K562 (cell line): Measurements from ENCODE around the gene CIAO2B. TPM values are rescaled to one million over a fixed set of nuclear protein-coding genes. Genes with fewer than 3 reads are reported as not detected.

Experiments used
- ATAC-seq: fragments of 200-7000 bp; cut with Tn5 transposase; 3 replicates; pipeline ENCODE4 v1.9.1; 2020; ENCODE audit warnings: moderate library complexity
- BruUV-seq: library from RNA; stranded (reverse); fragments of 400-500 nt; replicated peaks from 2 replicates; lab custom pipeline; 2021; lab: Mats Ljungman, UMichigan
- CTCF ChIA-PET: fragments of 300-600 bp; formaldehyde crosslinking; extraction: SDS; loops from one replicate; lab custom pipeline; 2021; ENCODE audit warnings: low intra/inter-chr PET ratio; lab: Yijun Ruan, JAX
- POLR2A ChIA-PET: fragments of 300-600, 350-650 bp; sonication (Branson Sonifier 250); formaldehyde crosslinking; extraction: SDS; loops from one replicate; lab custom pipeline; 2021; ENCODE audit warnings: antibody characterized with exemption, inconsistent platforms; lab: Yijun Ruan, JAX
- DNase-seq, 4 experiments: peaks; one replicate each; pipeline versions ENCODE4 v3.0.0 to v3.0.0-alpha.2; 2011 to 2018; ENCODE audit warnings: low spot score in 3 of 4, mixed read lengths in 3 of 4; ENCODE audit errors: extremely low read depth in 1 of 4
- FAIRE-seq: peaks from 2 replicates; lab custom pipeline; 2011; peaks lifted over from hg19 to GRCh38; lab: Jason Lieb, UNC
- H2AFZ ChIP-seq: 2 replicates; pipeline ENCODE4 v1.6.0; 2011; ENCODE audit warnings: low read depth, low read length, control low read depth, inconsistent platforms
- H3K27ac ChIP-seq: fragments of 200-600 bp; 3 replicates; pipeline ENCODE4 v1.8.0; 2011; ENCODE audit warnings: low read depth, mild to moderate bottlenecking, control low read depth, inconsistent platforms, low read length, moderate library complexity, mixed read lengths; ENCODE audit errors: extremely low read depth
- H3K27me3 ChIP-seq, 2 experiments: fragments of 300-600 bp in 1 of 2; 2 replicates in 1 of 2; 3 replicates in 1 of 2; pipeline versions ENCODE4 v1.6.0 to v1.8.0; 2011; ENCODE audit warnings: inconsistent platforms in 2 of 2, low read length in 2 of 2, mild to moderate bottlenecking in 1 of 2, mixed read lengths in 1 of 2, moderate library complexity in 1 of 2; ENCODE audit not compliant: control insufficient read depth in 2 of 2, insufficient read depth in 2 of 2
- H3K36me3 ChIP-seq: fragments of 300-600 bp; 3 replicates; pipeline ENCODE4 v1.8.0; 2011; ENCODE audit warnings: mild to moderate bottlenecking, low read length, inconsistent platforms; ENCODE audit not compliant: control insufficient read depth, insufficient read depth
- H3K4me1 ChIP-seq, 2 experiments: fragments of 200-600 bp in 1 of 2; replicated peaks in 1 of 2; 2 replicates in 1 of 2; 3 replicates in 1 of 2; pipeline versions ENCODE4 v1.5.1 to v1.8.0; 2011; ENCODE audit warnings: inconsistent platforms in 2 of 2, low read length in 2 of 2, mild to moderate bottlenecking in 1 of 2, mixed read lengths in 1 of 2, moderate library complexity in 1 of 2; ENCODE audit not compliant: control insufficient read depth in 2 of 2, insufficient read depth in 2 of 2
- H3K4me2 ChIP-seq: 2 replicates; pipeline ENCODE4 v1.6.1; 2011; ENCODE audit warnings: low read length, control low read depth, inconsistent platforms, mixed read lengths; ENCODE audit not compliant: insufficient read depth
- H3K4me3 ChIP-seq: fragments of 200-600 bp; sonication (generic), shearing (Covaris generic); 2 replicates; pipeline ENCODE4 v1.5.1; 2016; ENCODE audit warnings: control low read depth, inconsistent platforms
- H3K79me2 ChIP-seq: fragments of 200-600 bp; 3 replicates; pipeline ENCODE4 v1.8.0; 2011; ENCODE audit warnings: low read length, inconsistent platforms; ENCODE audit not compliant: control insufficient read depth, insufficient read depth
- H3K9ac ChIP-seq, 2 experiments: 2 replicates each; pipeline versions ENCODE4 v1.6.0 to v1.6.1; 2011; ENCODE audit warnings: low read depth in 2 of 2, low read length in 2 of 2, control low read depth in 1 of 2, inconsistent platforms in 1 of 2, mild to moderate bottlenecking in 1 of 2, mixed read lengths in 1 of 2; ENCODE audit not compliant: insufficient read depth in 1 of 2
- H3K9me1 ChIP-seq: one replicate; pipeline ENCODE4 v1.6.0; 2011; ENCODE audit warnings: inconsistent platforms, mild to moderate bottlenecking, low read length, moderate library complexity; ENCODE audit not compliant: control insufficient read depth, insufficient read depth
- H3K9me3 ChIP-seq: replicated peaks from 2 replicates; pipeline ENCODE4 v1.5.1; 2011; ENCODE audit warnings: low read depth, low read length, inconsistent platforms; ENCODE audit not compliant: control insufficient read depth, insufficient read depth
- H4K20me1 ChIP-seq: replicated peaks from 2 replicates; pipeline ENCODE4 v1.6.1; 2011; ENCODE audit warnings: low read length, inconsistent platforms, mixed read lengths; ENCODE audit not compliant: control insufficient read depth, insufficient read depth
- CREBBP ChIP-seq: IDR thresholded peaks from one replicate; pipeline ENCODE4 v1.6.1; 2012; ENCODE audit warnings: low read depth, mild to moderate bottlenecking, control low read depth, inconsistent platforms, low read length
- DNMT1 ChIP-seq: fragments of 450-650 bp; IDR thresholded peaks from 2 replicates; pipeline ENCODE4 v1.6.1; 2016; ENCODE audit warnings: antibody characterized with exemption, mild to moderate bottlenecking
- HDAC8 ChIP-seq: fragments of 450-650 bp; IDR thresholded peaks from 2 replicates; pipeline ENCODE4 v1.6.1; 2016; ENCODE audit warnings: mild to moderate bottlenecking, missing genetic modification characterization, moderate library complexity, missing compliant biosample characterization
- JUN ChIP-seq, 2 experiments: sonication (generic) in 1 of 2; formaldehyde crosslinking in 1 of 2; IDR thresholded peaks; 2 replicates each; pipeline versions ENCODE4 v1.6.1 to v1.8.0; 2012 to 2022; ENCODE audit warnings: borderline replicate concordance in 2 of 2, mild to moderate bottlenecking in 2 of 2, improper control_type of control experiment in 1 of 2, low read depth in 1 of 2, low read length in 1 of 2, missing genetic modification reagents in 1 of 2
- JUNB ChIP-seq: fragments of 450-650 bp; formaldehyde crosslinking; conservative IDR thresholded peaks from 2 replicates; pipeline ENCODE4 v1.4.0; 2020; ENCODE audit warnings: mild to moderate bottlenecking
- NCOA2 ChIP-seq, 2 experiments: fragments of 450-650 bp; IDR thresholded peaks; 2 replicates each; pipeline ENCODE4 v1.6.1; 2018; ENCODE audit warnings: mild to moderate bottlenecking in 2 of 2, moderate library complexity in 1 of 2; ENCODE audit not compliant: partially characterized antibody in 2 of 2
- PBX2 ChIP-seq, 2 experiments: IDR thresholded peaks in 1 of 2; conservative IDR thresholded peaks in 1 of 2; 2 replicates each; pipeline ENCODE4 v1.6.1; 2016; ENCODE audit warnings: low read depth in 2 of 2, mild to moderate bottlenecking in 1 of 2, missing compliant biosample characterization in 1 of 2, missing genetic modification characterization in 1 of 2, moderate library complexity in 1 of 2
- PRPF4 ChIP-seq: fragments of 200-400 bp; formaldehyde crosslinking; IDR thresholded peaks from one replicate; pipeline ENCODE4 v1.6.1; 2017; ENCODE audit warnings: low read length, low read depth, mild to moderate bottlenecking; ENCODE audit not compliant: insufficient read depth, poor library complexity, severe bottlenecking
- SOX6 ChIP-seq: fragments of 450-650 bp; IDR thresholded peaks from 2 replicates; pipeline ENCODE4 v1.6.1; 2014; ENCODE audit warnings: mild to moderate bottlenecking
- TEAD4 ChIP-seq, 2 experiments: sonication (generic) in 1 of 2; formaldehyde crosslinking in 1 of 2; IDR thresholded peaks; 2 replicates each; pipeline versions ENCODE4 v1.6.1 to v1.8.0; 2012 to 2022; ENCODE audit warnings: borderline replicate concordance in 1 of 2, inconsistent platforms in 1 of 2, low read length in 1 of 2, mild to moderate bottlenecking in 1 of 2, missing genetic modification reagents in 1 of 2
- ZNF277 ChIP-seq: fragments of 250-450 bp; sonication (Bioruptor Pico); IDR thresholded peaks from 2 replicates; pipeline ENCODE4 v1.8.0; 2022; ENCODE audit warnings: inconsistent platforms, mild to moderate bottlenecking, moderate library complexity, borderline replicate concordance
- ZNF655 ChIP-seq: fragments of 250-450 bp; sonication (Bioruptor Pico); IDR thresholded peaks from 2 replicates; pipeline ENCODE4 v1.5.0; 2021
- ZNF778 ChIP-seq: fragments of 450-650 bp; formaldehyde crosslinking; IDR thresholded peaks from 2 replicates; pipeline ENCODE4 v1.4.0; 2020; ENCODE audit warnings: mild to moderate bottlenecking, moderate library complexity
- WGBS: fragments of 100-300 bp; shearing (Covaris generic); methylation state at CpG from one replicate; pipeline ENCODE4 v1.1.6; 2016; ENCODE audit warnings: low coverage, mixed read lengths; ENCODE audit not compliant: insufficient coverage; ENCODE audit errors: missing lambda C conversion rate; 5-methylcytosine and 5-hydroxymethylcytosine counted together
- in situ Hi-C: fragments of 300-500 bp; cut with MboI; formaldehyde crosslinking; loops from 4 replicates; pipeline ENCODE4 v1.15.0; 2018; ENCODE audit warnings: inconsistent platforms, mixed read lengths
- intact Hi-C: fragments of 100-400 bp; cut with micrococcal nuclease; formaldehyde crosslinking; loops from 2 replicates; pipeline ENCODE4 v1.14.2; 2022
- polyA plus RNA-seq, 8 experiments: library from polyadenylated mRNA; depleted of rRNA in 4 of 8; stranded (reverse) in 5 of 8; unstranded in 3 of 8; fragments of >200 nt; fragmentation: Nextera tagmentation in 2 of 8; fragmentation: Illumina TruSeq in 1 of 8; extraction: Ambion mirVana in 2 of 8; extraction: Trizol in 1 of 8; gene quantifications; 2 replicates each; pipeline versions ENCODE4 v1.2.1 to v1.2.3, GENCODE V29; 2011 to 2014; ENCODE audit warnings: inconsistent platforms in 1 of 8, missing spikeins in 1 of 8
- total RNA-seq, 7 experiments: library from RNA; depleted of rRNA in 6 of 7; stranded (reverse); fragments of >200 nt in 6 of 7; fragmentation: Illumina TruSeq in 2 of 7; extraction: Trizol in 2 of 7; gene quantifications; 2 replicates each; pipeline versions ENCODE4 v1.2.1 to v1.2.3, GENCODE V29; 2011 to 2021; ENCODE audit warnings: low replicate concordance in 1 of 7

Gene CIAO2B
- total and polyA plus RNA-seq, 9 of the 15 experiments (the other 6 are each of a cell fraction or from before 2014, with no cell fraction given), result 86.8 to 182 (median 113) TPM

GRCh38 chr16:66973716-66974115 lies 39.5 kb upstream of the CIAO2B start:
- no peak overlapping the region for H3K27ac ChIP-seq
- intact Hi-C loops, result loop anchor here (10.0 kb wide), 1 partner anchor 271 kb away; the partner anchor contains the start of genes FHOD1 and SLC9A5
- in situ Hi-C loops, result loop anchor here (25.0 kb wide), 2 partner anchors 189 to 439 kb away; partner anchors contain the start of genes B3GNT9, FBXL8, HSF4 and NOL3
- POLR2A ChIA-PET, result interaction anchor here (0.6 to 0.8 kb wide), 3 partner anchors 13 to 172 kb away, joined by 3 read pairs; partner anchors contain the start of gene CES3
- no TSS peak for BruUV-seq
- H4K20me1 ChIP-seq, result no peaks in the 10 kb centered on the region
- no peaks in the 10 kb centered on the region for H3K79me2 ChIP-seq
- DNase-seq, result no peak
- no peak overlapping the region; a peak in 1 of 4 replicates for H3K9ac ChIP-seq
- H3K4me1 ChIP-seq, result peaks cover 6 to 21% of the 10 kb centered on the region in 2 experiments; a peak in 4 of 5 replicates
- peaks cover 3% of the 10 kb centered on the region for H3K9me1 ChIP-seq
- H3K4me2 ChIP-seq, result no peak overlapping the region
- H2AFZ ChIP-seq, result no peak overlapping the region
- no peak for FAIRE-seq
- CTCF ChIA-PET, result no interaction called here
- no peak for ATAC-seq
- H3K36me3 ChIP-seq, result no peaks in the 10 kb centered on the region
- 54% methylated on average over 3 of the region's 6 CpGs for WGBS
- no peak for TF ChIP-seq PBX2 (CRISPR knock-in tag; IDR thresholded peaks at IDR 0.05; ENCODE audit: low read depth)
- TF ChIP-seq PBX2 (tag; conservative IDR thresholded peaks at IDR 0.05; ENCODE audit: low read depth), result no peak
- no peak for TF ChIP-seq PRPF4
- TF ChIP-seq NCOA2 (IDR thresholded peaks at IDR 0.05; ENCODE audit: partially characterized antibody in 2 of 2), result no peak
- TF ChIP-seq ZNF655, result no peak
- no peak for TF ChIP-seq DNMT1
- no peak for TF ChIP-seq JUN (IDR thresholded peaks at IDR 0.05; ENCODE audit: borderline replicate concordance, low read depth, low read length)
- no peak for TF ChIP-seq JUN (CRISPR knock-in tag; IDR thresholded peaks at IDR 0.05; ENCODE audit: borderline replicate concordance)
- TF ChIP-seq ZNF778 (CRISPR knock-in tag), result no peak
- TF ChIP-seq TEAD4 (IDR thresholded peaks at IDR 0.05; ENCODE audit: low read length), result no peak
- no peak for TF ChIP-seq TEAD4 (CRISPR knock-in tag; IDR thresholded peaks at IDR 0.05; ENCODE audit: borderline replicate concordance)
- no peak for TF ChIP-seq JUNB (CRISPR knock-in tag)
- no peak for TF ChIP-seq CREBBP
- TF ChIP-seq SOX6, result no peak
- no peak for TF ChIP-seq HDAC8 (tag)
- TF ChIP-seq ZNF277, result no peak
- H3K4me3 ChIP-seq, result no peak overlapping the region
- H3K9me3 ChIP-seq, result no peaks in the 10 kb centered on the region
- H3K27me3 ChIP-seq, result peaks cover 6 to 17% of the 10 kb centered on the region in 2 experiments; a peak in 4 of 5 replicates
